CMK (cell line): ENCODE measurements around the gene CCDC192.

Source experiments
- DNase-seq: peaks from one replicate; pipeline ENCODE4 v3.0.0-alpha.2; 2010; ENCODE audit warnings: low read depth

The CCDC192 gene

GRCh38 chr5:127958421-127959011 is 255.3 kb downstream of the CCDC192 start:
- DNase-seq: no peak

- DNase-seq: no peak
Measured at GRCh38 chr5:127959152-127959764, 256.1 kb downstream of the CCDC192 start.

- DNase-seq: no peak
Measured at GRCh38 chr5:127960270-127960691, 257.1 kb downstream of the CCDC192 start.

- no peak for DNase-seq
Measured at GRCh38 chr5:127961006-127961762, 258.0 kb downstream of the CCDC192 start.

- DNase-seq: no peak
Measured at GRCh38 chr5:127961763-127962145, 258.6 kb downstream of the CCDC192 start.

- no peak for DNase-seq
Measured at GRCh38 chr5:127962491-127962890, 259.3 kb downstream of the CCDC192 start.

GRCh38 chr5:127963233-127963632 is 260.0 kb downstream of the CCDC192 start:
- no peak for DNase-seq

GRCh38 chr5:127963931-127964330 is 260.7 kb downstream of the CCDC192 start:
- no peak for DNase-seq

- DNase-seq: no peak
Measured at GRCh38 chr5:127967323-127967982, 264.3 kb downstream of the CCDC192 start.

GRCh38 chr5:127967983-127968592 is 264.9 kb downstream of the CCDC192 start:
- no peak for DNase-seq

GRCh38 chr5:127969002-127969401 is 265.8 kb downstream of the CCDC192 start:
- DNase-seq: no peak

GRCh38 chr5:127969651-127970050 is 266.5 kb downstream of the CCDC192 start:
- DNase-seq: no peak

- DNase-seq: no peak
Measured at GRCh38 chr5:127970081-127970480, 266.9 kb downstream of the CCDC192 start.

GRCh38 chr5:127970854-127971425 is 267.7 kb downstream of the CCDC192 start:
- no peak for DNase-seq

- DNase-seq: no peak
Measured at GRCh38 chr5:127975961-127976360, 272.8 kb downstream of the CCDC192 start.

GRCh38 chr5:127976525-127976924 is 273.3 kb downstream of the CCDC192 start:
- no peak for DNase-seq

GRCh38 chr5:127976991-127977717 is 274.0 kb downstream of the CCDC192 start:
- no peak for DNase-seq

GRCh38 chr5:127978738-127979300 is 275.6 kb downstream of the CCDC192 start:
- no peak for DNase-seq

GRCh38 chr5:127979475-127979874 is 276.3 kb downstream of the CCDC192 start:
- no peak for DNase-seq

- no peak for DNase-seq
Measured at GRCh38 chr5:127980843-127981242, 277.7 kb downstream of the CCDC192 start.

- no peak for DNase-seq
Measured at GRCh38 chr5:127981498-127981897, 278.3 kb downstream of the CCDC192 start.
